ENCODE measurements around the gene MSMB. TPM values are rescaled to one million over a fixed set of nuclear protein-coding genes. Genes with fewer than 3 reads are reported as not detected.
"Not testable (repeated sequence)": the region's sequence is repeated elsewhere in the genome, so short reads cannot be mapped to it uniquely, and the experiment has no call there.

Gene MSMB
- total RNA-seq, 2 donors from 2014 or later: 1,381 to 2,749 TPM

- peaks cover 19% of the 10 kb centered on the region for H3K4me1 ChIP-seq (replicated peaks)
- no peaks in the 10 kb centered on the region for H3K27me3 ChIP-seq (replicated peaks; ENCODE audit: insufficient read depth)
- 61% methylated on average over 11 of the region's 11 CpGs for WGBS
- H3K36me3 ChIP-seq: no peaks in the 10 kb centered on the region
- TF ChIP-seq POLR2A (IDR thresholded peaks at IDR 0.05) (no peak), POLR2AphosphoS5 (IDR thresholded peaks at IDR 0.05) (no peak), CTCF (IDR thresholded peaks at IDR 0.05) (no peak)
- H3K27ac ChIP-seq: peak overlapping the region; percentile 77 to 81
- intact Hi-C loops (cut with DNase I): no loop called here
- DNase-seq (ENCODE audit: low spot score): no peak
- H3K9me3 ChIP-seq: no peaks in the 10 kb centered on the region
- H3K4me3 ChIP-seq: no peak overlapping the region
Measured at GRCh38 chr10:46050941-46051623, 5.0 kb upstream of the MSMB start.

GRCh38 chr10:46049497-46049831 lies 3.4 kb upstream of the MSMB start:
- DNase-seq (ENCODE audit: low spot score); H3K27ac ChIP-seq; H3K4me3 ChIP-seq; intact Hi-C loops (cut with DNase I); H3K36me3 ChIP-seq; H3K27me3 ChIP-seq (replicated peaks; ENCODE audit: insufficient read depth); H3K9me3 ChIP-seq: not testable (repeated sequence)
- peaks cover 19% of the 10 kb centered on the region for H3K4me1 ChIP-seq (replicated peaks)
- WGBS: 94% methylated on average over 11 of the region's 11 CpGs

- DNase-seq (ENCODE audit: low spot score): no peak
Measured at GRCh38 chr10:46048152-46048551, 2.1 kb upstream of the MSMB start.

GRCh38 chr10:46042527-46042926 lies 3.5 kb downstream of the MSMB start:
- TF ChIP-seq CTCF (IDR thresholded peaks at IDR 0.05) (no peak), POLR2AphosphoS5 (IDR thresholded peaks at IDR 0.05) (no peak), POLR2A (IDR thresholded peaks at IDR 0.05) (no peak)
- no peaks in the 10 kb centered on the region for H3K4me1 ChIP-seq (replicated peaks)
- H3K27me3 ChIP-seq (replicated peaks; ENCODE audit: insufficient read depth): no peaks in the 10 kb centered on the region
- no peaks in the 10 kb centered on the region for H3K36me3 ChIP-seq
- peak overlapping the region; percentile 7 to 80 for H3K27ac ChIP-seq
- H3K4me3 ChIP-seq: peak overlapping the region in 1 of 2 donors; percentile 23
- intact Hi-C loops (cut with DNase I): no loop called here
- no peak for DNase-seq (ENCODE audit: low spot score)
- 44% methylated on average over 4 of the region's 4 CpGs for WGBS
- H3K9me3 ChIP-seq: no peaks in the 10 kb centered on the region

More at GRCh38 chr10:46048152-46048551, 2.1 kb upstream of the MSMB start:
- WGBS: 31% methylated on average over 2 of the region's 2 CpGs
- no peaks in the 10 kb centered on the region for H3K27me3 ChIP-seq (replicated peaks; ENCODE audit: insufficient read depth)
- TF ChIP-seq POLR2AphosphoS5 (IDR thresholded peaks at IDR 0.05) (peak; percentile 25), POLR2A (IDR thresholded peaks at IDR 0.05) (no peak), CTCF (IDR thresholded peaks at IDR 0.05) (no peak)
- intact Hi-C loops (cut with DNase I): no loop called here
- H3K4me1 ChIP-seq (replicated peaks): peaks cover 10% of the 10 kb centered on the region
- no peaks in the 10 kb centered on the region for H3K9me3 ChIP-seq
- H3K27ac ChIP-seq: peak overlapping the region; percentile 24 to 80
- H3K4me3 ChIP-seq: no peak overlapping the region
- H3K36me3 ChIP-seq: no peaks in the 10 kb centered on the region

GRCh38 chr10:46040004-46040403 lies 6.1 kb downstream of the MSMB start:
- H3K4me1 ChIP-seq (replicated peaks): no peaks in the 10 kb centered on the region
- H3K27ac ChIP-seq: peak overlapping the region; percentile 64 to 80
- H3K4me3 ChIP-seq: peak overlapping the region in 1 of 2 donors; percentile 3
- H3K9me3 ChIP-seq: no peaks in the 10 kb centered on the region
- H3K36me3 ChIP-seq: no peaks in the 10 kb centered on the region
- intact Hi-C loops (cut with DNase I): no loop called here
- WGBS: 65% methylated on average over 3 of the region's 3 CpGs
- no peaks in the 10 kb centered on the region for H3K27me3 ChIP-seq (replicated peaks; ENCODE audit: insufficient read depth)
- DNase-seq (ENCODE audit: low spot score): no peak
- TF ChIP-seq POLR2A (IDR thresholded peaks at IDR 0.05) (no peak), POLR2AphosphoS5 (IDR thresholded peaks at IDR 0.05) (peak; percentile 61)
